Astrocyte (in vitro differentiated cells and primary cell): Measurements from ENCODE around the gene OR51A2. TPM values are rescaled to one million over a fixed set of nuclear protein-coding genes. Genes with fewer than 3 reads are reported as not detected.

Experiments
- DNase-seq: peaks from one replicate; pipeline ENCODE4 v3.0.0-alpha.2; 2010; ENCODE audit warnings: low read depth
- FAIRE-seq: peaks from 2 replicates; lab custom pipeline; 2011; peaks lifted over from hg19 to GRCh38; lab: Jason Lieb, UNC
- H2AFZ ChIP-seq: 2 replicates; pipeline ENCODE4 v1.6.0; 2012; ENCODE audit warnings: low read depth, low read length, inconsistent platforms
- H3K27ac ChIP-seq: 2 replicates; pipeline ENCODE4 v1.5.1; 2011; ENCODE audit warnings: low read depth, low read length, inconsistent platforms
- H3K27me3 ChIP-seq: 2 replicates; pipeline ENCODE4 v1.6.0; 2011; ENCODE audit warnings: low read length, inconsistent platforms; ENCODE audit not compliant: insufficient read depth
- H3K36me3 ChIP-seq: 2 replicates; pipeline ENCODE4 v1.5.1; 2011; ENCODE audit warnings: low read length, inconsistent platforms; ENCODE audit not compliant: insufficient read depth
- H3K4me1 ChIP-seq: 2 replicates; pipeline ENCODE4 v1.5.1; 2011; ENCODE audit warnings: low read length, inconsistent platforms; ENCODE audit not compliant: insufficient read depth
- H3K4me2 ChIP-seq: 2 replicates; pipeline ENCODE4 v1.6.0; 2012; ENCODE audit warnings: low read length, inconsistent platforms
- H3K4me3 ChIP-seq: 2 replicates; pipeline ENCODE4 v1.5.1; 2011; ENCODE audit warnings: low read depth, mild to moderate bottlenecking, low read length, inconsistent platforms; ENCODE audit not compliant: insufficient read depth
- H3K79me2 ChIP-seq: 2 replicates; pipeline ENCODE4 v1.6.0; 2012; ENCODE audit warnings: mild to moderate bottlenecking, low read length, inconsistent platforms; ENCODE audit not compliant: insufficient read depth
- H3K9ac ChIP-seq: 2 replicates; pipeline ENCODE4 v1.6.0; 2012; ENCODE audit warnings: mild to moderate bottlenecking, low read length, inconsistent platforms
- H3K9me3 ChIP-seq: 2 replicates; pipeline ENCODE4 v1.5.1; 2012; ENCODE audit warnings: low read depth, mild to moderate bottlenecking, low read length, inconsistent platforms; ENCODE audit not compliant: insufficient read depth
- H4K20me1 ChIP-seq: 2 replicates; pipeline ENCODE4 v1.6.0; 2012; ENCODE audit warnings: low read length, inconsistent platforms; ENCODE audit not compliant: insufficient read depth
- H3K27ac Mint-ChIP-seq: one replicate; pipeline ENCODE4 v1.8.0; 2021; ENCODE audit warnings: mild to moderate bottlenecking, mixed read lengths; ENCODE audit not compliant: unreplicated experiment
- H3K27me3 Mint-ChIP-seq: one replicate; pipeline ENCODE4 v1.8.0; 2021; ENCODE audit warnings: low read depth, mixed read lengths; ENCODE audit not compliant: unreplicated experiment
- H3K36me3 Mint-ChIP-seq: one replicate; pipeline ENCODE4 v1.8.0; 2021; ENCODE audit warnings: low read depth, mixed read lengths; ENCODE audit not compliant: unreplicated experiment
- H3K4me1 Mint-ChIP-seq: one replicate; pipeline ENCODE4 v1.8.0; 2021; ENCODE audit warnings: low read depth, mixed read lengths; ENCODE audit not compliant: unreplicated experiment
- H3K4me3 Mint-ChIP-seq: one replicate; pipeline ENCODE4 v1.8.0; 2021; ENCODE audit warnings: mild to moderate bottlenecking, moderate library complexity, mixed read lengths; ENCODE audit not compliant: unreplicated experiment
- H3K9me3 Mint-ChIP-seq: one replicate; pipeline ENCODE4 v1.8.0; 2021; ENCODE audit warnings: mild to moderate bottlenecking, mixed read lengths; ENCODE audit not compliant: unreplicated experiment
- EZH2 ChIP-seq: IDR thresholded peaks from 2 replicates; pipeline ENCODE4 v1.6.1; 2012; ENCODE audit warnings: mild to moderate bottlenecking, low read length, inconsistent platforms; ENCODE audit not compliant: insufficient read depth
- total RNA-seq: library from RNA; stranded (reverse); gene quantifications from 2 replicates; pipeline ENCODE4 v1.2.1, GENCODE V29; 2021
- TF ChIP-seq, protein P1 (sequence below): IDR thresholded peaks from 2 replicates; pipeline ENCODE4 v1.5.1; 2011; ENCODE audit warnings: low read depth, mild to moderate bottlenecking, inconsistent platforms, low read length, moderate library complexity; ENCODE audit not compliant: insufficient read depth

Gene OR51A2
- total RNA-seq, 1 donor from 2014 or later: not detected

DNA sequence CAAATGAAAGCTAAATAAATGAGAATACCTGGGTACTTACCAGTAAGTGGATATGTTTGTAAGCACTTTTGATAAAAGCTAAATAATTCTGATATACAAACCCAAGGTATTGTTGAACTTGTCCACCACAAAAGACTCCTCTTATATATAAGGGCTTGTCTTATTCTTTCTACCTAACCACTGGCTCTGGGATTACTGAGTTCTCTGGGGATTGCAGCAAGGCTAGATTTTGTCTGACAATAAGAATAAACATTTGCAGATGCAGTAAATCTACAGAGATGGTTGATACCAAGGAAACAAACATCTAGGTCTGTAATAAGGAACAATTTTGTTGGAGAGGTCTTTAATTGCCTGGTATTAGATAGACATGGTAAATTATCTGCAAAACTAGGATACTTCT, 8.0 kb downstream of the OR51A2 start, which contains the start of gene OR51A4:
Gene OR51A4 (minus strand): TSS at position 101 of the 400 bp plus-strand sequence. CDS start 505 bp downstream, outside the sequence.
- no peaks in the 10 kb centered on the region for H3K9me3 Mint-ChIP-seq
- no peak within 1 kb of the TSS for H2AFZ ChIP-seq
- DNase-seq (no peak), FAIRE-seq (no peak)
- no peaks in the 10 kb centered on the region for H3K36me3 Mint-ChIP-seq
- no peak within 1 kb of the TSS for H3K27ac ChIP-seq
- H3K4me1 Mint-ChIP-seq: no peaks in the 10 kb centered on the region
- H3K4me3 Mint-ChIP-seq: no peak within 1 kb of the TSS
- H3K4me3 ChIP-seq: no peak within 1 kb of the TSS
- H3K9ac ChIP-seq: no peak within 1 kb of the TSS
- no peaks in the 10 kb centered on the region for H3K4me1 ChIP-seq
- TF ChIP-seq EZH2: no peak
- TF ChIP-seq, protein P1, sequence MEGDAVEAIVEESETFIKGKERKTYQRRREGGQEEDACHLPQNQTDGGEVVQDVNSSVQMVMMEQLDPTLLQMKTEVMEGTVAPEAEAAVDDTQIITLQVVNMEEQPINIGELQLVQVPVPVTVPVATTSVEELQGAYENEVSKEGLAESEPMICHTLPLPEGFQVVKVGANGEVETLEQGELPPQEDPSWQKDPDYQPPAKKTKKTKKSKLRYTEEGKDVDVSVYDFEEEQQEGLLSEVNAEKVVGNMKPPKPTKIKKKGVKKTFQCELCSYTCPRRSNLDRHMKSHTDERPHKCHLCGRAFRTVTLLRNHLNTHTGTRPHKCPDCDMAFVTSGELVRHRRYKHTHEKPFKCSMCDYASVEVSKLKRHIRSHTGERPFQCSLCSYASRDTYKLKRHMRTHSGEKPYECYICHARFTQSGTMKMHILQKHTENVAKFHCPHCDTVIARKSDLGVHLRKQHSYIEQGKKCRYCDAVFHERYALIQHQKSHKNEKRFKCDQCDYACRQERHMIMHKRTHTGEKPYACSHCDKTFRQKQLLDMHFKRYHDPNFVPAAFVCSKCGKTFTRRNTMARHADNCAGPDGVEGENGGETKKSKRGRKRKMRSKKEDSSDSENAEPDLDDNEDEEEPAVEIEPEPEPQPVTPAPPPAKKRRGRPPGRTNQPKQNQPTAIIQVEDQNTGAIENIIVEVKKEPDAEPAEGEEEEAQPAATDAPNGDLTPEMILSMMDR: no peak
- no peaks in the 10 kb centered on the region for H3K27me3 ChIP-seq
- H3K27ac Mint-ChIP-seq: no peak within 1 kb of the TSS
- no peaks in the 10 kb centered on the region for H4K20me1 ChIP-seq
- no peaks in the 10 kb centered on the region for H3K27me3 Mint-ChIP-seq
- H3K4me2 ChIP-seq: no peak within 1 kb of the TSS
- no peaks in the 10 kb centered on the region for H3K36me3 ChIP-seq
- no peaks in the 10 kb centered on the region for H3K79me2 ChIP-seq
- no peaks in the 10 kb centered on the region for H3K9me3 ChIP-seq

DNA sequence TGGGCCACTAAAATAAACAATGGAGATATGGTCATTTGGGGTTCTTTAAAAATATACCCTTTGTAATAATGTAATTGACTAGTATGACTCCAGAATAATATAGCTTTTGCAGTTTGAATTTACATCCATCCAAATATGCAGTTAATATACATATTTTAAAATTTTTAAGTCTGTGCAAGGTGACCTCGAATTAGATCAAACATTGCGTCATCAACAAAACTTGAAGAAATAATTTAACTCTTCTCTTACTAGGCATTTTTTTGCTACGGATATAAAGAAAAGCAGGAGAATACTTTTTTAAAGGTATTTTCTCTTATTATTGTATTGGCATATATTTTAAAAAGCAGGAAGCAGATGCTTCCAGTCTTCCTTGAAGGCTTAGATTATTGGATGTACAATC, 18.8 kb downstream of the OR51A2 start:
- Mint-ChIP-seq H3K27me3 (peaks cover 2% of the 10 kb centered on the region), H3K9me3 (no peaks in the 10 kb centered on the region), H3K36me3 (no peaks in the 10 kb centered on the region), H3K4me1 (no peaks in the 10 kb centered on the region), H3K27ac (no peak overlapping the region), H3K4me3 (no peak overlapping the region)
- H3K27ac ChIP-seq: no peak overlapping the region
- no peaks in the 10 kb centered on the region for H3K27me3 ChIP-seq
- H3K4me1 ChIP-seq: no peaks in the 10 kb centered on the region
- H3K36me3 ChIP-seq: no peaks in the 10 kb centered on the region
- no peak overlapping the region for H3K9ac ChIP-seq
- no peaks in the 10 kb centered on the region for H4K20me1 ChIP-seq
- H3K4me3 ChIP-seq: no peak overlapping the region
- DNase-seq (no peak), FAIRE-seq (no peak)
- no peak overlapping the region for H2AFZ ChIP-seq
- no peaks in the 10 kb centered on the region for H3K79me2 ChIP-seq
- H3K9me3 ChIP-seq: no peaks in the 10 kb centered on the region
- no peak overlapping the region for H3K4me2 ChIP-seq
- no peak for TF ChIP-seq EZH2
- TF ChIP-seq, protein P1: no peak

DNA sequence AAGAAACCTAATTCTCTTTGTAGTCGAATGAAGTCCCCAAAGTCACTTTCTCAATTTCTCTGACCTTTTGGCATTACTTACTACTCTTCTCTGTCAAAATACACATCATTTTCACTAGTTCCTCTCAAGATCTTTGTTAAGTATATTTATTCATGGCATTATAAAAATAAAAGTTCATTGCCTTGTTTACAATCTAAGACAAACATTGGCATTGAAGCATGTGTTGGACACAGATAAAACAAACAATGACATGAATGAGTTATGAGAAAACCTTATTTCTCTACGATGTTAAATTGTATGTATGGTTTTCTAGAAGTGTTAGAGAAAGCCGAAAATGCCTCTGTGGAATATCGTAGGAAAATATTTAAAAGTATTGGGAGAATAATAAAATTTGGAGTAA, 22.8 kb downstream of the OR51A2 start:
- DNase-seq (no peak), FAIRE-seq (no peak)
- Mint-ChIP-seq H3K27ac (no peak overlapping the region), H3K27me3 (peaks cover 2% of the 10 kb centered on the region), H3K4me1 (no peaks in the 10 kb centered on the region), H3K4me3 (no peak overlapping the region), H3K36me3 (no peaks in the 10 kb centered on the region), H3K9me3 (no peaks in the 10 kb centered on the region)
- Histone ChIP-seq H3K9ac (no peak overlapping the region), H3K4me2 (no peak overlapping the region), H3K27me3 (no peaks in the 10 kb centered on the region), H3K27ac (no peak overlapping the region), H3K9me3 (no peaks in the 10 kb centered on the region), H3K4me1 (no peaks in the 10 kb centered on the region), H3K4me3 (no peak overlapping the region), H2AFZ (no peak overlapping the region), H3K36me3 (no peaks in the 10 kb centered on the region), H3K79me2 (no peaks in the 10 kb centered on the region), H4K20me1 (no peaks in the 10 kb centered on the region)
- TF ChIP-seq, protein P1: no peak
- no peak for TF ChIP-seq EZH2
